Activated T-cell treated with anti-CD3 and anti-CD28 coated beads, Interleukin-2, amount 50 U/mL, for 72 hours (primary cell): ENCODE results near the gene YBX1. TPM values are rescaled to one million over a fixed set of nuclear protein-coding genes. Genes with fewer than 3 reads are reported as not detected.

Experiments
- ATAC-seq, 2 donors: fragments of 150-1000 bp; cut with Tn5 transposase; replicated peaks in 1 of 2; 2 replicates each; pipeline ENCODE4 v1.10.0; 2021; ENCODE audit warnings: moderate library complexity in 2 of 2, mild to moderate bottlenecking in 1 of 2
- DNase-seq, 2 donors: peaks; one replicate each; pipeline ENCODE4 v3.0.0; 2021 to 2022; ENCODE audit warnings: mixed read lengths in 1 of 2
- H3K27ac Mint-ChIP-seq: one replicate; pipeline ENCODE4 v1.8.0; 2022; ENCODE audit warnings: mild to moderate bottlenecking, moderate library complexity, mixed read lengths
- H3K27me3 Mint-ChIP-seq: one replicate; pipeline ENCODE4 v1.8.0; 2022; ENCODE audit warnings: low read depth, mixed read lengths
- H3K36me3 Mint-ChIP-seq, 2 donors: one replicate each; pipeline ENCODE4 v1.8.0; 2022; ENCODE audit warnings: mixed read lengths in 2 of 2, mild to moderate bottlenecking in 1 of 2; ENCODE audit not compliant: insufficient read depth in 2 of 2
- H3K4me1 Mint-ChIP-seq: one replicate; pipeline ENCODE4 v1.8.0; 2022; ENCODE audit warnings: low read depth, mixed read lengths
- H3K4me3 Mint-ChIP-seq, 2 donors: one replicate each; pipeline ENCODE4 v1.8.0; 2022; ENCODE audit warnings: mild to moderate bottlenecking in 2 of 2, mixed read lengths in 2 of 2, moderate library complexity in 2 of 2
- H3K9me3 Mint-ChIP-seq, 2 donors: one replicate each; pipeline ENCODE4 v1.8.0; 2022; ENCODE audit warnings: mixed read lengths in 2 of 2
- total RNA-seq, 2 donors: library from RNA; stranded (reverse); gene quantifications; one replicate each; pipeline ENCODE4 v1.2.3, GENCODE V29; 2022

The YBX1 gene
- total RNA-seq, 2 donors from 2014 or later: 486 to 615 TPM

DNA sequence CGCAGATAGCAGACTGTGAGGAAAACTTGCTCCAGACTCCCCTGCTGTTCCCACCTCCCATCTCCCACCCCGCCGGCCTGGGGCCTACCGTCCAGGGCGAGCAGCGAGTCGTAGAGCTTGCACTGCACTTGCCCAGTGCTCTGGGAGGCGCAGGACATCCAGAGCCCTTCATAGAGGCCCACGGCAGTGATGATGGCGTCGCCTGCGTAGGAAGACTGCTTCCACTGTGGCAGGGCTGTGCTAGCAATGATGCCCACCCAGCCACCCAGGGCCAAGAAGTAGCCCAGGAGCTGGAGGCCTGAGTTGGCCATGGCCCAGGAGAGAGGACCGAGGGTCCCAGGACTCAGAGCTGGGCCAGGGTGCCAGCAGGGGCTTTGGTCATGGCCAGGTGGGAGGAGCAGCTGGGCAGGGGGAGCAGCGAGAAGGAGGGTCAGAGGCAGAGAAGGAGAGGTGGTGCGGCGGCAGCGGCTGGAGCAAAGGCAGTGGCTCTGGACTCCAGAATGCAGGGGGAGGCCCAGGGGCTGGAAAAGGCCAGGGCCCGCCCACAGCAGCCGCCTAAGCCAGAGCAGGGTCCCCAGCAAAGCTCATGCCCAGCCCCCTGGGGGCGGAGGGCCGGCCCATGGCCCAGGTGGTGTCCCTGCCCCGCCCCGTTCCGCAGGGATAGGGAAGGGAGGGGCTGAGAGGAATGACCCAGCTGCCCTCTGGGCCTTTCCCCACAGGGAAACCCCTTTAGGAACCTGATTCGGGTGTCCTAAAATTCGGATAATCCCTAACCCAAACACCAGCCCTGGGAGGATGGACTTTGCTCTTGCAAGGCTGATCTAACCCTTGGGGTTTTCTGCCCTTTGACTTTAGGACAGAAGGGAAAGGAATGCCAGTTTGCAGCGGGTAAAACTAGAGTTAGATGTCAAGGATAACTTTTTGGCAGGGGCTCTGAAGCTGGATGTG lies 57.8 kb downstream of the YBX1 start, which contains the start of gene CLDN19:
Gene CLDN19 (minus strand): TSS at position 484 of the 948 bp plus-strand sequence. CDS start 173 bp downstream, at position 311.
- Mint-ChIP-seq H3K4me3 (no peak within 1 kb of the TSS), H3K27me3 (no peaks in the 10 kb centered on the region), H3K36me3 (no peaks in the 10 kb centered on the region), H3K9me3 (no peaks in the 10 kb centered on the region), H3K27ac (no peak within 1 kb of the TSS), H3K4me1 (peaks cover 11% of the 10 kb centered on the region)
- no peak for DNase-seq
- no peak for ATAC-seq

GRCh38 chr1:42740851-42741580 lies 58.8 kb downstream of the YBX1 start:
- Mint-ChIP-seq H3K4me1 (peaks cover 11% of the 10 kb centered on the region), H3K4me3 (no peak overlapping the region), H3K9me3 (no peaks in the 10 kb centered on the region), H3K36me3 (no peaks in the 10 kb centered on the region), H3K27ac (no peak overlapping the region), H3K27me3 (no peaks in the 10 kb centered on the region)
- DNase-seq (no peak), ATAC-seq (no peak)

DNA sequence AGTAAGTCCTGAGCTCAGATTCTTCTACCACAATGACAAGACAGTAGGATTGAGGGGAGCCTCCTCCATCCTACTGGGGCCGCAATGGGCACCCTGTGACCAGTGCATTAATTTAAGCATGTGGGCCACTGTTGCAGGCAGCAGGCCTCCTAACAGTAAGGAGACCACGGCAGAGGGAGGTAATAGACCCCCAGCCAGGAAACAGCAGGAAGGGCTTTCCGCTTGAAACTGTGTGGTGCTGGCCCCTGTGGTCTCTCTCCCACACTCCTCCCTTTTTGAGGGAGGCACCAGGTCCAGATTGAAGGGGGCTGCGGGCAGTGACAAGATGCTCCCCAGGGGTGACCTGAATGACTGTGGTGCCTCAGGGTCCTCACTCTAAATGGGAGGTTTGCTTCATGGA lies 59.5 kb downstream of the YBX1 start:
- H3K36me3 Mint-ChIP-seq: no peaks in the 10 kb centered on the region
- no peak overlapping the region for H3K27ac Mint-ChIP-seq
- DNase-seq (no peak), ATAC-seq (no peak)
- no peak overlapping the region for H3K4me3 Mint-ChIP-seq
- no peaks in the 10 kb centered on the region for H3K9me3 Mint-ChIP-seq
- peaks cover 9% of the 10 kb centered on the region for H3K4me1 Mint-ChIP-seq
- no peaks in the 10 kb centered on the region for H3K27me3 Mint-ChIP-seq

DNA sequence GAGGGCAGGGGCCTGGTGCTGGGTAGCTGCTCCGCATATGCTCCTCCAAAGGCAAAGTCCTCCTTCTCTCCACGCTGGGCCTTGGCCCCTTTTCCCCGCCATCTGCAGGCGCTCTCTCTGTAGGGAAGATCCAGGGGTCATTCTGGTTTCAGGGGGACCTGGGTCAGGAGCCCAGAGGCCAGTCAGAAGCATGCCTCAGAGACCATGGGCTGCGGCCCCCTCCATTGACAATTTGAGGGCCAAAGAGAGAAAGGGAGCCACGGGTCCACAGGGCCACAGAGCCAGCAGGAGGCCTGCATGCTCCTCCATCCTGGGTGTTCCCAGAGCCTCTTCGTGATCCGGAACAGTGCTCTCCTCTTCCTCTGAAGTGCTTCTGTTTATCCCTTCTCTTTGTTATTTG lies 59.9 kb downstream of the YBX1 start:
- H3K4me1 Mint-ChIP-seq: peaks cover 5% of the 10 kb centered on the region
- no peak for ATAC-seq
- no peaks in the 10 kb centered on the region for H3K9me3 Mint-ChIP-seq
- no peaks in the 10 kb centered on the region for H3K36me3 Mint-ChIP-seq
- H3K27ac Mint-ChIP-seq: no peak overlapping the region
- no peaks in the 10 kb centered on the region for H3K27me3 Mint-ChIP-seq
- H3K4me3 Mint-ChIP-seq: no peak overlapping the region
- no peak for DNase-seq

DNA sequence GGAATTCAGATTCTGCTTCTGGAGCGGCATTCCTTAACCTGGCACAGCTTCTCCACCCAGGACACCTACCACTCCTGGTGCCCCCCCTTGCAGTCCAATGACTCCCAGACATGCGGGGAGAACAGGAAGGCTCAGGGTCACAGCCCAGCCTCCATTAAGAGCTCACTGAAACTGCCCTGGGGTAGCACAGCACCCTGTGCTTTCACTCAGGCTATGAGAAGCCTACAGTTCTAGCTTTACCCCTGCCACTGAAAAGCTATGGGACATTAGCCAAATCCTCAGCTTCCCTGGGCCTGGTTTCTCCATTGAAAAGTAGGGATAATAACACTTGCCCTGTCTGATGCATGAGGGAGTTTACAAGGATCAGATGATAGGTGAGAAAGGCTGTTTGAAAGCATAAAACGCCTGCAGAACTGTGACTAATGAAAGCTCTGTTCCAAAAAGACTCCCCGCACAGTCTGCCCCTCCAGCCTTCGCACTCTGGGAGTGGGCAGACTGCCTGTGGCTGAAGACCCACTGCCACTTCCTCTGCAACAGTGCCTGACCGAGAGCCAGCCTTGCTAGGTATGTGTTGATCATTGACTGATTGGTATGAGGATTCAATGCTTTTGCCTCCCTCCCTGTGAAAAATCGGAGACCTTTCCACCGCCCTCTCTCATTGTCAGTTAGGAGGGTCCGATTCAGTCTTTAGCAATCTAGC lies 60.5 kb downstream of the YBX1 start:
- Mint-ChIP-seq H3K27me3 (no peaks in the 10 kb centered on the region), H3K4me3 (no peak overlapping the region), H3K27ac (no peak overlapping the region), H3K9me3 (no peaks in the 10 kb centered on the region), H3K4me1 (no peaks in the 10 kb centered on the region), H3K36me3 (no peaks in the 10 kb centered on the region)
- ATAC-seq: no peak
- DNase-seq: no peak

DNA sequence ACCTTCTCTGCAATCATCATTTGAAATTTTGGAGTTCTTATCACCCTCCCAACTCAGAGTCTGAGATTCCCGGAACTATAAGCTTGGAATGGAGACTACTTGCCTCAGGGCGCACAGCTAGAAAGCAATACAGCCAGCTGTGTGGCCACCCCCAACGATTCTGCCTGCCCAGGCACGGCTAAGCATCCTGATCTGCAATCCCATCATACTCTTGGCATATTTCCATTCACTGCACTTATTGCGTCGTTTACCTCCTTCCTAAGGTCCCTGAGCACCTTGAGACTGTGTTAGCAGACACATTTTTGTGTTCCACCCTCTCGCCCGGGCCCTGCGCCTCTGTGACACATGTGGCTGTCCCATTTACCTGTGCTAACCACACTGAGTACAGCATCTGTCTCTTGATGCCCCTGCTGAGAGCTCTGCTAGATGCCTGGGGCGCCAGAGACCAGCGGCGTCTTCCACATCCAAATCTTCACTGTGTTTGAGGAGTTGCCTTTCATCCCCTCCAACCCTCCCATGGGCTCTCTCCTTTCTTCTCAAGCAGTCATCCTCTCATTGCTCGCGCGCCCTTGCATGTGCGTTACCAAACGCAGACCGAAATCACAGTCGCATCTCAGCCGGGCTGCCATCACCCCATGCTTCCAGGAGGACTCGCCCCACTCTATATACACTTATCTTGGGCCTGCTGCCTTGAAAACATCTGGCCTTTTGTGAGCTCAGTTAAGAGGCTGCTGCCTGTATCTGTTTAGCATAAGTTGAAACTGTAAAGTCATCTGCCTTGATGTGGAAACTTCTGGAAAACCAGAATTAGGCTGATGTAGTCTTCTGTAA lies 61.3 kb downstream of the YBX1 start:
- Mint-ChIP-seq H3K36me3 (no peaks in the 10 kb centered on the region), H3K27me3 (no peaks in the 10 kb centered on the region), H3K9me3 (no peaks in the 10 kb centered on the region), H3K4me3 (no peak overlapping the region), H3K27ac (no peak overlapping the region), H3K4me1 (no peaks in the 10 kb centered on the region)
- no peak for DNase-seq
- ATAC-seq: no peak

DNA sequence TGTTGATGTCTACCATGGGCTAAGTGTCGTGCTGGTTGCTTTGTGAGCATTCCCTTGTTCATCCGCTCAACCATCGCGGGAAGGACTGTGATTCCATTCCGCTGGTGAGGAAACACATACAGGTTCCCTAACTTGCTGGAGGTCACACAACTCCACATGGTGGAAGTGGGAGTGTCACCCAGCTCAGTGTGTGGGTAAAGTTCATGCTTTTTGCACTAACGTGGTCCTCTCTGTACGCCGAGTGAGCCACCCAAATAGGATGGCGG lies 61.9 kb downstream of the YBX1 start:
- Mint-ChIP-seq H3K27me3 (no peaks in the 10 kb centered on the region), H3K27ac (no peak overlapping the region), H3K36me3 (no peaks in the 10 kb centered on the region), H3K4me3 (no peak overlapping the region), H3K4me1 (no peaks in the 10 kb centered on the region), H3K9me3 (no peaks in the 10 kb centered on the region)
- ATAC-seq (no peak), DNase-seq (no peak)

DNA sequence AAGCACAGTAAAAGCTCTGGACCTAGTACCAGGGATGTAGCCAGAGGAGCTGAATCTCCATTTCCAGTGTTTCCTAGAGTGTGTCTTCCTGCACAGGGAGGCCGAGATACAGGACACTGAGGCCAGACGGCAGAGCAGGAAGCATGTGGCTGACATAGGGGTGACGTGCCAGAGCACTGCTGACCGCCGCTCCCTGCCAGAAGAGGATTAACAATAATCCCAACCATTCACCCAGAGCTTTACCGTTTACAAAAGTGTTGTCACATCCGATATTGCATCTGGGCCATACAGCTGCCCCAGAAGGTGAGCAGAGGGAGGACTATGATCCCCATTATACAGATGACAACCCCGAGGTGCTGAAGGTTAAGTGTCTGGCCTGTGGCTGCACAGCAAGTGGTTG lies 63.6 kb downstream of the YBX1 start:
- no peak overlapping the region for H3K4me3 Mint-ChIP-seq
- peaks cover 4 to 5% of the 10 kb centered on the region in 2 donors for H3K36me3 Mint-ChIP-seq
- no peaks in the 10 kb centered on the region for H3K27me3 Mint-ChIP-seq
- H3K9me3 Mint-ChIP-seq: no peaks in the 10 kb centered on the region
- no peak overlapping the region for H3K27ac Mint-ChIP-seq
- ATAC-seq: no peak
- DNase-seq: no peak
- H3K4me1 Mint-ChIP-seq: no peaks in the 10 kb centered on the region

- Mint-ChIP-seq H3K27ac (no peak overlapping the region), H3K4me1 (no peaks in the 10 kb centered on the region), H3K4me3 (no peak overlapping the region), H3K9me3 (no peaks in the 10 kb centered on the region), H3K27me3 (no peaks in the 10 kb centered on the region), H3K36me3 (peaks cover 5 to 6% of the 10 kb centered on the region in 2 donors)
- no peak for DNase-seq
- no peak for ATAC-seq
These were observed 64.4 kb downstream of the YBX1 start for GRCh38 chr1:42746436-42747105.

DNA sequence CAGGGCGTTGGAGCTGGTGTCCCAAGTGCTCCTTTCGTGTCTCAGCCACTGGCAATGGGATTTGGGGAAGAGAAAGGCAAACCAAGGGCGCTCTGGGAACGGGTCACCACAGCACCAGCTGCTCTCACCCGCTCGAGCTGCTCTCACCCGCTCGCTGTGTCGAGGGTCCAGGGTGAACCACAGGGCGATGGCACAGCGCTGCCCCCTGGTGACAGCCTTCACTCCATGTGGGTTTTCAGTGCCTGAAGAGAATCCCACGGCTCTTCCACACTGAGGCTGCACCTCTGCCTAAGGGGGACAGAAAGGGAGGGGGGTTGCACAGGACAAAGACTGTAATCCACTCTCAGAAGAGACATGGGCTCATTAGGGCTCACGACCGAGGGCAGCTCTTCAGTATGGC lies 64.9 kb downstream of the YBX1 start:
- Mint-ChIP-seq H3K4me1 (no peaks in the 10 kb centered on the region), H3K36me3 (peaks cover 9 to 10% of the 10 kb centered on the region in 2 donors), H3K27me3 (no peaks in the 10 kb centered on the region), H3K9me3 (no peaks in the 10 kb centered on the region), H3K27ac (no peak overlapping the region), H3K4me3 (no peak overlapping the region)
- DNase-seq (peak; percentile 38 to 42), ATAC-seq (peak in 1 of 2 donors; percentile 36)

DNA sequence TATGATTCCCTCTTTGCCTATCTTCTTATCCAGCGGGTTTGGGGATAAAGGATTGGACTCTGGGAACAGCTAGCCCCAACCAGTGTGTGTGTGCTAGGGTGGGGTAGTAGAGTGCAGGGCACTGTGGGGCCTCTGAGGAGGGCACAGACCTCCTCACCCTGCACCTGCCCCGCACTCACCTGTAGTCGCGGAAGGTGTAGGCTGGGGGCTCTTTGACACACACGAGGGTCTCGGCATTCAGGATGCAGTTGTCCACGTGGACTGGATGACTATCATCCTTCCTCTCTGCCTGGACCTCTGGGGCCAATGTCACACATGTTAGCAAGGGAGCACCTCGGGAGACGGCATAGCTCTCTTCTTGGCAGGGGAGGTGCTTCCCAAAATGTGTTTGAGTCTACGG lies 65.8 kb downstream of the YBX1 start:
- H3K36me3 Mint-ChIP-seq: peaks cover 10 to 11% of the 10 kb centered on the region in 2 donors
- H3K9me3 Mint-ChIP-seq: no peaks in the 10 kb centered on the region
- no peak for ATAC-seq
- H3K27me3 Mint-ChIP-seq: no peaks in the 10 kb centered on the region
- no peak overlapping the region for H3K27ac Mint-ChIP-seq
- no peak for DNase-seq
- H3K4me1 Mint-ChIP-seq: no peaks in the 10 kb centered on the region
- H3K4me3 Mint-ChIP-seq: no peak overlapping the region
